ENCODE measurements around the gene ABLIM3. TPM values are rescaled to one million over a fixed set of nuclear protein-coding genes. Genes with fewer than 3 reads are reported as not detected.

Gene ABLIM3
- total and polyA plus RNA-seq, 2 of the 8 experiments (the other 6 are each of a cell fraction or from before 2014, with no cell fraction given), result 0.36 to 0.56 TPM

DNA sequence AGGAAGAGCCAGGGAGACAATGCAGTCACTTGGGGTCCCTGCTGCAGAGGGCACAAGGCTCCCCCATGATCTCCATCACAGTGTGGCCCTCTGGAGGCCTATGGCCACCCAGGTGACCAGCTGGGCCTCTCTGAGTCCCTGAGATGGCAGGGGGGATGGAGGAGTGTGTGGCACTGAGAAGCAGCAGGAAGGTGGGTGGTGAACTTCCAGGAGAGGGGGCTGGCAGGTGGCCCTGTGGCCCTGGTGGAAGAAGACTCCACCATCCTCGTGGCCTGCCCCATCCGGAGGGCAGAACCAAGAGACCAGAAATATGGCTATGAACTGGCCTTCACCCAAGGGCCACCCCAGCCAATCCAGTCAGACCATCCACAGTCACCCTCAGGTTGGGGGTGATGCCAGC lies 98.6 kb downstream of the ABLIM3 start:
- no peaks in the 10 kb centered on the region for H3K79me1 ChIP-seq (ENCODE audit: low read depth, low read length)
- H2AFZ ChIP-seq (ENCODE audit: low read length), result no peak overlapping the region
- no peak overlapping the region for H2BK120ac ChIP-seq (replicated peaks; ENCODE audit: low read depth, low read length)
- no peaks in the 10 kb centered on the region for H3K36me3 ChIP-seq (ENCODE audit: control insufficient read depth in 2 of 4, insufficient read depth in 4 of 4, low read length in 3 of 4)
- no peak overlapping the region for H2BK12ac ChIP-seq (ENCODE audit: low read depth, low read length)
- ChIA-PET POLR2A (ENCODE audit: partially characterized antibody) (no interaction called here), CTCF (ENCODE audit: partially characterized antibody) (interaction anchor here (0.6 to 6.6 kb wide), 6 partner anchors 10 to 115 kb away, joined by 3 to 46 read pairs (median 8); no protein-coding TSS in a partner anchor)
- H3K9me3 ChIP-seq (ENCODE audit: insufficient read depth in 2 of 2, low read depth in 1 of 2, low read length in 1 of 2), result no peaks in the 10 kb centered on the region
- no peaks in the 10 kb centered on the region for H3K23me2 ChIP-seq (ENCODE audit: low read depth, low read length)
- H3K4me3 ChIP-seq (ENCODE audit: extremely low read depth in 1 of 4, insufficient read depth in 2 of 4, low read depth in 3 of 4, low read length in 4 of 4), result no peak overlapping the region
- no peak overlapping the region for H4K91ac ChIP-seq (replicated peaks; ENCODE audit: insufficient read length, low read length)
- no peak overlapping the region for H3K23ac ChIP-seq (ENCODE audit: insufficient read length)
- H3K56ac ChIP-seq (replicated peaks; ENCODE audit: insufficient read length, low read depth, low read length), result no peak overlapping the region
- H3K4me2 ChIP-seq (ENCODE audit: insufficient read depth in 1 of 2, low read depth in 2 of 2, low read length in 2 of 2), result no peak overlapping the region
- DNase-seq (ENCODE audit: low read depth in 1 of 2, low spot score in 2 of 2), result no peak
- no peak overlapping the region for H3K4ac ChIP-seq (replicated peaks; ENCODE audit: insufficient read length, low read depth, low read length)
- no peak overlapping the region for H3K14ac ChIP-seq (ENCODE audit: insufficient read length)
- no peak overlapping the region for H2BK20ac ChIP-seq (ENCODE audit: low read length)
- no peak overlapping the region for H3K27ac ChIP-seq (ENCODE audit: low read depth, low read length)
- no peak overlapping the region for H3K9ac ChIP-seq (replicated peaks in 1 of 4; ENCODE audit: extremely low read depth in 1 of 4, low read depth in 3 of 4, low read length in 3 of 4)
- H2AK5ac ChIP-seq (ENCODE audit: low read depth, low read length), result no peak overlapping the region
- no peak for FAIRE-seq
- no peaks in the 10 kb centered on the region; a peak in 1 of 7 replicates for H3K27me3 ChIP-seq (replicated peaks in 1 of 4; ENCODE audit: control insufficient read depth in 3 of 4, extremely low read depth in 1 of 4, insufficient read depth in 3 of 4, low read length in 3 of 4)
- H4K8ac ChIP-seq (ENCODE audit: extremely low read depth, insufficient read depth, low read length), result no peak overlapping the region
- H2BK15ac ChIP-seq (ENCODE audit: low read length), result no peak overlapping the region
- no peak overlapping the region for H2BK5ac ChIP-seq (ENCODE audit: low read depth, low read length)
- H3K79me2 ChIP-seq (ENCODE audit: control insufficient read depth in 1 of 2, insufficient read depth in 2 of 2, low read length in 2 of 2), result no peaks in the 10 kb centered on the region
- 67% methylated on average over 1 of the region's 2 CpGs; no CpG with 5 or more reads in 1 of the 2 experiments for WGBS, 2 experiments (ENCODE audit: extremely low coverage in 1 of 2, insufficient coverage in 1 of 2, insufficient read length in 1 of 2, insufficient replicate concordance in 2 of 2, low coverage in 1 of 2, low lambda C conversion rate in 2 of 2, missing lambda C conversion rate in 1 of 2)
- H4K20me1 ChIP-seq (replicated peaks in 1 of 2; ENCODE audit: control insufficient read depth in 1 of 2, insufficient read depth in 2 of 2, low read length in 2 of 2), result no peaks in the 10 kb centered on the region
- H3K4me1 ChIP-seq (replicated peaks in 1 of 4; ENCODE audit: control insufficient read depth in 3 of 4, insufficient read depth in 4 of 4, low read length in 3 of 4), result no peaks in the 10 kb centered on the region
- H4K5ac ChIP-seq (ENCODE audit: insufficient read length, low read depth, low read length), result no peak overlapping the region
- no peak overlapping the region for H3K18ac ChIP-seq (ENCODE audit: extremely low read depth, low read length)
- TF ChIP-seq BACH1 (IDR thresholded peaks at IDR 0.05; ENCODE audit: low read length) (no peak), RAD21 (IDR thresholded peaks at IDR 0.05 in 1 of 2, conservative IDR thresholded peaks at IDR 0.05 in 1 of 2; ENCODE audit: low read depth in 2 of 2, low read length in 2 of 2) (no peak), CREB1 (IDR thresholded peaks at IDR 0.05) (no peak), NRF1 (IDR thresholded peaks at IDR 0.05; ENCODE audit: low read depth, low read length) (no peak), SIRT6 (IDR thresholded peaks at IDR 0.05; ENCODE audit: low read length) (no peak), CTBP2 (IDR thresholded peaks at IDR 0.05; ENCODE audit: borderline replicate concordance, insufficient read depth, insufficient read length, low read length) (no peak), KDM4A (IDR thresholded peaks at IDR 0.05; ENCODE audit: low read depth, low read length, severe bottlenecking) (no peak), KDM1A (IDR thresholded peaks at IDR 0.05; ENCODE audit: borderline replicate concordance, low read length) (no peak), NANOG (IDR thresholded peaks at IDR 0.05; ENCODE audit: insufficient read depth, low read depth, low read length, poor library complexity, severe bottlenecking) (no peak)
- TF ChIP-seq, protein P1, sequence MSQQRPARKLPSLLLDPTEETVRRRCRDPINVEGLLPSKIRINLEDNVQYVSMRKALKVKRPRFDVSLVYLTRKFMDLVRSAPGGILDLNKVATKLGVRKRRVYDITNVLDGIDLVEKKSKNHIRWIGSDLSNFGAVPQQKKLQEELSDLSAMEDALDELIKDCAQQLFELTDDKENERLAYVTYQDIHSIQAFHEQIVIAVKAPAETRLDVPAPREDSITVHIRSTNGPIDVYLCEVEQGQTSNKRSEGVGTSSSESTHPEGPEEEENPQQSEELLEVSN (IDR thresholded peaks at IDR 0.05), result no peak
- TF ChIP-seq, protein P2, sequence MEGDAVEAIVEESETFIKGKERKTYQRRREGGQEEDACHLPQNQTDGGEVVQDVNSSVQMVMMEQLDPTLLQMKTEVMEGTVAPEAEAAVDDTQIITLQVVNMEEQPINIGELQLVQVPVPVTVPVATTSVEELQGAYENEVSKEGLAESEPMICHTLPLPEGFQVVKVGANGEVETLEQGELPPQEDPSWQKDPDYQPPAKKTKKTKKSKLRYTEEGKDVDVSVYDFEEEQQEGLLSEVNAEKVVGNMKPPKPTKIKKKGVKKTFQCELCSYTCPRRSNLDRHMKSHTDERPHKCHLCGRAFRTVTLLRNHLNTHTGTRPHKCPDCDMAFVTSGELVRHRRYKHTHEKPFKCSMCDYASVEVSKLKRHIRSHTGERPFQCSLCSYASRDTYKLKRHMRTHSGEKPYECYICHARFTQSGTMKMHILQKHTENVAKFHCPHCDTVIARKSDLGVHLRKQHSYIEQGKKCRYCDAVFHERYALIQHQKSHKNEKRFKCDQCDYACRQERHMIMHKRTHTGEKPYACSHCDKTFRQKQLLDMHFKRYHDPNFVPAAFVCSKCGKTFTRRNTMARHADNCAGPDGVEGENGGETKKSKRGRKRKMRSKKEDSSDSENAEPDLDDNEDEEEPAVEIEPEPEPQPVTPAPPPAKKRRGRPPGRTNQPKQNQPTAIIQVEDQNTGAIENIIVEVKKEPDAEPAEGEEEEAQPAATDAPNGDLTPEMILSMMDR (IDR thresholded peaks at IDR 0.05; ENCODE audit: control extremely low read depth in 1 of 3, insufficient read depth in 1 of 3, low read depth in 1 of 3, low read length in 3 of 3), result no peak
